K562 (cell line): ENCODE measurements around the gene PSMD14. TPM values are rescaled to one million over a fixed set of nuclear protein-coding genes. Genes with fewer than 3 reads are reported as not detected.

Source experiments
- CBFA2T2 ChIP-seq: fragments of 450-650 bp; conservative IDR thresholded peaks from 2 replicates; pipeline ENCODE4 v1.6.1; 2017; ENCODE audit warnings: mild to moderate bottlenecking
- ETS2 ChIP-seq: IDR thresholded peaks from 2 replicates; pipeline ENCODE4 v1.6.1; 2016; ENCODE audit warnings: borderline replicate concordance, missing genetic modification characterization, mild to moderate bottlenecking, moderate library complexity, missing compliant biosample characterization; ENCODE audit not compliant: poor library complexity, severe bottlenecking
- NFXL1 ChIP-seq: fragments of 450-650 bp; formaldehyde crosslinking; IDR thresholded peaks from 2 replicates; pipeline ENCODE4 v1.4.0; 2021; ENCODE audit warnings: mild to moderate bottlenecking
- SIN3A ChIP-seq, 2 experiments: fragments of 150-350 bp in 1 of 2; IDR thresholded peaks; 2 replicates each; pipeline ENCODE4 v1.6.1; 2011 to 2016; ENCODE audit warnings: borderline replicate concordance in 2 of 2, low read depth in 2 of 2, low read length in 2 of 2, mild to moderate bottlenecking in 2 of 2, moderate library complexity in 2 of 2; ENCODE audit not compliant: control insufficient read depth in 1 of 2
- SREBF1 ChIP-seq: fragments of 150-350 bp; IDR thresholded peaks from 2 replicates; pipeline ENCODE4 v1.6.1; 2014; ENCODE audit warnings: antibody characterized with exemption, low read depth, low read length, borderline replicate concordance
- TCF3 ChIP-seq: sonication (generic); formaldehyde crosslinking; IDR thresholded peaks from 2 replicates; pipeline ENCODE4 v1.4.0; 2020; ENCODE audit warnings: mild to moderate bottlenecking, missing genetic modification reagents
- TGIF2 ChIP-seq: sonication (generic); formaldehyde crosslinking; IDR thresholded peaks from 2 replicates; pipeline ENCODE4 v1.8.1; 2022; ENCODE audit warnings: mild to moderate bottlenecking, missing genetic modification reagents, moderate library complexity
- ZNF407 ChIP-seq: fragments of 450-650 bp; IDR thresholded peaks from 2 replicates; pipeline ENCODE4 v1.6.1; 2016; ENCODE audit warnings: low read depth
- ZNF699 ChIP-seq: fragments of 250-450 bp; sonication (Bioruptor Pico); IDR thresholded peaks from 2 replicates; pipeline ENCODE4 v1.8.0; 2021; ENCODE audit warnings: mild to moderate bottlenecking, moderate library complexity; ENCODE audit not compliant: insufficient replicate concordance
- polyA plus RNA-seq, 8 experiments: library from polyadenylated mRNA; depleted of rRNA in 4 of 8; stranded (reverse) in 5 of 8; unstranded in 3 of 8; fragments of >200 nt; fragmentation: Nextera tagmentation in 2 of 8; fragmentation: Illumina TruSeq in 1 of 8; extraction: Ambion mirVana in 2 of 8; extraction: Trizol in 1 of 8; gene quantifications; 2 replicates each; pipeline versions ENCODE4 v1.2.1 to v1.2.3, GENCODE V29; 2011 to 2014; ENCODE audit warnings: inconsistent platforms in 1 of 8, missing spikeins in 1 of 8
- total RNA-seq, 7 experiments: library from RNA; depleted of rRNA in 6 of 7; stranded (reverse); fragments of >200 nt in 6 of 7; fragmentation: Illumina TruSeq in 2 of 7; extraction: Trizol in 2 of 7; gene quantifications; 2 replicates each; pipeline versions ENCODE4 v1.2.1 to v1.2.3, GENCODE V29; 2011 to 2021; ENCODE audit warnings: low replicate concordance in 1 of 7
- TF ChIP-seq, protein P1 (sequence below), 2 experiments: IDR thresholded peaks in 1 of 2; conservative IDR thresholded peaks in 1 of 2; 2 replicates each; pipeline ENCODE4 v1.6.1; 2016; ENCODE audit warnings: low read depth in 2 of 2, mild to moderate bottlenecking in 1 of 2, missing compliant biosample characterization in 1 of 2, missing genetic modification characterization in 1 of 2, moderate library complexity in 1 of 2
- TF ChIP-seq, protein P2 (sequence below): fragments of 250-450 bp; sonication (Bioruptor Pico); IDR thresholded peaks from 2 replicates; pipeline ENCODE4 v1.8.0; 2021; ENCODE audit warnings: borderline replicate concordance, mild to moderate bottlenecking, moderate library complexity; ENCODE audit not compliant: poor library complexity, severe bottlenecking
- TF ChIP-seq, protein P3 (sequence below): sonication (generic); formaldehyde crosslinking; IDR thresholded peaks from 2 replicates; pipeline ENCODE4 v1.8.0; 2022; ENCODE audit warnings: mild to moderate bottlenecking, missing genetic modification reagents
- TF ChIP-seq, protein P4 (sequence below): sonication (generic); formaldehyde crosslinking; IDR thresholded peaks from 2 replicates; pipeline ENCODE4 v1.8.1; 2023; ENCODE audit warnings: mild to moderate bottlenecking, missing genetic modification reagents

The PSMD14 gene
- total and polyA plus RNA-seq, 9 of the 15 experiments (the other 6 are each of a cell fraction or from before 2014, with no cell fraction given) = 151 to 515 (median 228) TPM

GRCh38 chr2:161434118-161434517 is 125.9 kb downstream of the PSMD14 start (continued):
- TF ChIP-seq, protein P1, sequence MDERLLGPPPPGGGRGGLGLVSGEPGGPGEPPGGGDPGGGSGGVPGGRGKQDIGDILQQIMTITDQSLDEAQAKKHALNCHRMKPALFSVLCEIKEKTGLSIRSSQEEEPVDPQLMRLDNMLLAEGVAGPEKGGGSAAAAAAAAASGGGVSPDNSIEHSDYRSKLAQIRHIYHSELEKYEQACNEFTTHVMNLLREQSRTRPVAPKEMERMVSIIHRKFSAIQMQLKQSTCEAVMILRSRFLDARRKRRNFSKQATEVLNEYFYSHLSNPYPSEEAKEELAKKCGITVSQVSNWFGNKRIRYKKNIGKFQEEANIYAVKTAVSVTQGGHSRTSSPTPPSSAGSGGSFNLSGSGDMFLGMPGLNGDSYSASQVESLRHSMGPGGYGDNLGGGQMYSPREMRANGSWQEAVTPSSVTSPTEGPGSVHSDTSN (CRISPR knock-in tag; IDR thresholded peaks at IDR 0.05; ENCODE audit: low read depth) = no peak
- TF ChIP-seq, protein P1 (tag; conservative IDR thresholded peaks at IDR 0.05; ENCODE audit: low read depth) = peak; percentile 60
- TF ChIP-seq CBFA2T2 (peak; percentile 44), ETS2 (tag) (no peak), NFXL1 (no peak), SIN3A (IDR thresholded peaks at IDR 0.05; ENCODE audit: borderline replicate concordance in 2 of 2, control insufficient read depth in 1 of 2, low read depth in 2 of 2, low read length in 2 of 2) (no peak), ZNF699 (CRISPR knock-in tag) (no peak), TCF3 (CRISPR knock-in tag) (0 out of 2 replicates have a peak, but pooled peaks have one; percentile 39), TGIF2 (CRISPR knock-in tag) (no peak), SREBF1 (no peak), ZNF407 (no peak)
- TF ChIP-seq, protein P2, sequence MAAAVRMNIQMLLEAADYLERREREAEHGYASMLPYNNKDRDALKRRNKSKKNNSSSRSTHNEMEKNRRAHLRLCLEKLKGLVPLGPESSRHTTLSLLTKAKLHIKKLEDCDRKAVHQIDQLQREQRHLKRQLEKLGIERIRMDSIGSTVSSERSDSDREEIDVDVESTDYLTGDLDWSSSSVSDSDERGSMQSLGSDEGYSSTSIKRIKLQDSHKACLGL (CRISPR knock-in tag) = no peak
- TF ChIP-seq, protein P3, sequence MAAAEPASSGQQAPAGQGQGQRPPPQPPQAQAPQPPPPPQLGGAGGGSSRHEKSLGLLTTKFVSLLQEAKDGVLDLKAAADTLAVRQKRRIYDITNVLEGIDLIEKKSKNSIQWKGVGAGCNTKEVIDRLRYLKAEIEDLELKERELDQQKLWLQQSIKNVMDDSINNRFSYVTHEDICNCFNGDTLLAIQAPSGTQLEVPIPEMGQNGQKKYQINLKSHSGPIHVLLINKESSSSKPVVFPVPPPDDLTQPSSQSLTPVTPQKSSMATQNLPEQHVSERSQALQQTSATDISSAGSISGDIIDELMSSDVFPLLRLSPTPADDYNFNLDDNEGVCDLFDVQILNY (CRISPR knock-in tag) = no peak
- TF ChIP-seq, protein P4, sequence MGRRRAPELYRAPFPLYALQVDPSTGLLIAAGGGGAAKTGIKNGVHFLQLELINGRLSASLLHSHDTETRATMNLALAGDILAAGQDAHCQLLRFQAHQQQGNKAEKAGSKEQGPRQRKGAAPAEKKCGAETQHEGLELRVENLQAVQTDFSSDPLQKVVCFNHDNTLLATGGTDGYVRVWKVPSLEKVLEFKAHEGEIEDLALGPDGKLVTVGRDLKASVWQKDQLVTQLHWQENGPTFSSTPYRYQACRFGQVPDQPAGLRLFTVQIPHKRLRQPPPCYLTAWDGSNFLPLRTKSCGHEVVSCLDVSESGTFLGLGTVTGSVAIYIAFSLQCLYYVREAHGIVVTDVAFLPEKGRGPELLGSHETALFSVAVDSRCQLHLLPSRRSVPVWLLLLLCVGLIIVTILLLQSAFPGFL (CRISPR knock-in tag) = no peak
